HG03521 (cell line): Measurements from ENCODE around the gene SYTL2.

Source experiments
- ATAC-seq: cut with Tn5 transposase; IDR thresholded peaks from one replicate; pipeline ENCODE4 v1.9.1; 2021; ENCODE audit warnings: mild to moderate bottlenecking, moderate library complexity; ENCODE audit not compliant: unreplicated experiment

SYTL2 gene

DNA sequence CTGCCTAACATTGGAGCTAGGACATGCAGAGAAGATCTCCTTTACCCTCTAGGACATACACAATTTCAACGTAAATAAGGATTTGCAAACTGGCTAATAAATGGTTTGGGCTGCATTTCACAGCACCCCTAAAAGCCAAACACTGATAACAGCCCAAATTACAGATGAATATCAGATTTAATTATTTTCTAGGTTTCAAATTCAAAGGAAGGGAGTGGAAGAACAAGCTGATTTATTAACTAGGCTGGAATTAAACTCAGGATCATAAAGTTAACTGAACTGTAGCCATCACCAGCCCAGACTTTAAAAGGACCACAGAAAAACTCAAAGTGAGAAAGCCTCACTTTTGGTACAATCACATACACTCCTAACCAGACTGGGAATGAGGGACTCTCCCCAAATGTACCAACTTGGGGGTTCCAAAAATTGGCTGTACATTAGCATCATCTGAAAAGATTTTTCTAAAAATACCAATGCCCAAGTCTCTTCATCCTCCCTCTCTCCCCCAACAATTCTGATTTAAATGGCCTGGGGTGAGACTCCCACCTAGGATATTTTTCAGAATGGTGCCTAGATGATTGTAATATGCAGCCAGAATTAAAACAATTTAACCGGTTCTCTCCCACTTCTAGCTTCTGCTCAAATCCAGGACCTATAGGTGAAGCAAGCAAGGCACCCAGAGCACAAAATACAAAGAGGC is 43.5 kb downstream of the SYTL2 start:
- no peak for ATAC-seq

DNA sequence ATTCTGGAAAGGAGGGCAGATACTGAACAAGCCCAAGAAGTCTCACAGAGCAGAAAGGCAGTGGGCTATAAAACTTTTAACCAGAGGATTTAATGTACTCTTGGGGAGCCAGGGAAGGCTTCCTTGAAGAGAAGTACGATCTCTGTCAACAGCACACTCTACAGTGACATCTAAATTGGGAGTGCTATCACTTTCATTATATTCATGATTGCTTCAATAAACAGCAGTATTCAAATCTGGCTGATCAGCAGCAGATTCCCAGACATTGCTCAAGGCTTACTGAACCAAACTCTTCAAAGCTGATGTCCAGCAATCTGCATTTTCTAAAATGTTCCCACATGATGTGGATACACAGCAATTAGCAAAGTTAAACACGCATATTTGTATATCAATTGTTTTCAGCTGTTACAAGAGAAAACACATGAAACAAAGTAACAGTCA is 44.2 kb downstream of the SYTL2 start:
- no peak for ATAC-seq

DNA sequence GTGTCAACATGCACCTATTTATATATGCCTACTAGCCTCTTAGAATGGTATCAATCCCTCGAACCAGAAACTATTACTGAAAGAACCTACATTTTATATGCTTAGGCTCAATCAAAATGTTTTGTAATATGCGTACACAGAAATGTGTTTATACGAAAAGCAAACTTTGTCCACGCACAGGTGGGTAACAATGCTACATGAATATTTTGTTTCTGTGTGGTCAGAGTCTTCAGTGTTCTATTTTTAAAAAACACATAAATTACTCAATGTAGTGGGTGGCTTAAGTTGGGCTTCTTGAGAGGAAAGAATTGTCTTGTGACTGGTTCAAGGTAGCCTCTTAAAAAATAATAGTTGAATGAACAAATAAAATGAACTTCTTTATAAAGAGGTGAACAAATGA is 46.1 kb downstream of the SYTL2 start:
- no peak for ATAC-seq

DNA sequence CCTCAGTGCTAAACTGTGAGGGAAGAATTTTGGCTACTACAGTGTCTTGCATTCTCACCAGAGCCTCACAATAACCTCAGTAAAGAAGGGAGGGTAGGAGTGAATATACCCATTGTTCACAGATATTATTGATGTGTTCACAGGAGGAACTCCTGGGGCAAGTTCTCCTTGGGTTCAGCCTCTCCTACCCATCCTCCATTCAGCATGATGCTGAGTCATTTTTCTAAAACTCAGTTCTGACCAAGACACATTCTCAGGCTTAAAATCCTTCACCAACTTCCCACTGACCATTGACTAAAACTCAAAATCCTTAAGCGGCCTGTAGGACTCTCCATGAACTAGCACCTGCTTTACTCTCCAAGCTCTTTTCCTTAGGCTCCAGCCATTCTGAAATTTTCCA is 48.7 kb downstream of the SYTL2 start:
- ATAC-seq: no peak

DNA sequence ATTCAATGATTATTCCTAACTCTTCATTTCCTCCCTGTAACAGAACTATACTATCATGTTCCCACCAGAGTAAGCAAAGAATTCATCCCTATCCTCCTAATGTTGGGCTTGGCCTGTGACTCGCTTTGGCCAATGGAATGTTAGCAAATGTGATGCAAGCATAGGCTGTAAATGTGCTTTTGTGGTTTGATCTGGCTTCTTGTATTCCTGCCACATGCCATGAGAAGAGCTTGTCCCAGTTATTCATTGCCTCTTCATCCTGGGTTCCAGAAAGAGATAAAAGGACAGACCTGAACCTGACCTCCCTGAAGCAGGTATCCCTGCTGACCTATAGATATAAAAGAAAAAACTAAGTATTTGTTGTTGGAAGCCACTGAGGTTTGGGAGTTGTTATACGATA is 51.0 kb downstream of the SYTL2 start:
- ATAC-seq: no peak

DNA sequence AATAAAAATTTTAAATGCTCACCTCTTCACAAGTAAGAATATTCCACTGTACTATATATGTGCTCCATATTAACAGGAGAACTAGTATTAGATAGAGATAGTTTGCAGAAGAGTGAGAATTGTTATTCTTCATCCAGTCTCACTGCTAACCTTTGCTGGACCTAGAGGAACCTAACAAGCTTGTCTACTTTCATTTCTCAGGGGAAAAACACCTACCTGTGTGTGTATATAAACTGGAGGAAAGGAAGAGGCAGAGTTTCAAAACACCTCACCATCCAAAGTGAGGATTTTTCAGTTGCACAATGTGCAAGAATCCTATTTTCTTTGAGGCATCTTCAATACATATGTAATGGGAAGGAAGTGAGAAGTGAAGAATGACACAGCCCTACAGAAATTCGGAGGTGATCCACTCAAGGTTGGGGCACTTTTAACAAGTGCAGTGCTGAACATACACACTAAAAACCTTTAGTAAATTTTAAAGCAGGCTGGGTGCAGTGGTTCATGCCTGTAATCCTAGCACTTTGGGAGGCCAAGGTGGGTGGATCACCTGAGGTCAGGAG is 52.4 kb downstream of the SYTL2 start:
- ATAC-seq: no peak

DNA sequence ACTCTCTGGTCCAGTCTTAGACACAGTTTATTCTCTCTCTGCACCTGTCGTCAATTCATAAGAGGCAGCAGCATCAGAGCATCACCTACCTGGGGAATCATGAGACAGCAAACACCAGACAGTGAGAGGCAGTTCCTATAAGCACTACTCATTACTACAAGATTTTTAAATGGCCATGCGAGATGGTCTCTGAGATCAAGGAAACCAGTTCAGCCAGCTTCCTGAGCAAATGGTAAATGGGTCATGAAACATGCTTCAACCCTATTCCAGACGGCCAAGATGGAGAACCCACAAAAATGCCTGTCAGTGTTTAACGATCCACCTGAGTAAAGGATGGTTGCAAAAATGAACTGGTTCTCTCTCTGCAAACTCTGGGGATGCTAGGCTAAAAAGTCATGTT is 52.9 kb downstream of the SYTL2 start:
- ATAC-seq: no peak

DNA sequence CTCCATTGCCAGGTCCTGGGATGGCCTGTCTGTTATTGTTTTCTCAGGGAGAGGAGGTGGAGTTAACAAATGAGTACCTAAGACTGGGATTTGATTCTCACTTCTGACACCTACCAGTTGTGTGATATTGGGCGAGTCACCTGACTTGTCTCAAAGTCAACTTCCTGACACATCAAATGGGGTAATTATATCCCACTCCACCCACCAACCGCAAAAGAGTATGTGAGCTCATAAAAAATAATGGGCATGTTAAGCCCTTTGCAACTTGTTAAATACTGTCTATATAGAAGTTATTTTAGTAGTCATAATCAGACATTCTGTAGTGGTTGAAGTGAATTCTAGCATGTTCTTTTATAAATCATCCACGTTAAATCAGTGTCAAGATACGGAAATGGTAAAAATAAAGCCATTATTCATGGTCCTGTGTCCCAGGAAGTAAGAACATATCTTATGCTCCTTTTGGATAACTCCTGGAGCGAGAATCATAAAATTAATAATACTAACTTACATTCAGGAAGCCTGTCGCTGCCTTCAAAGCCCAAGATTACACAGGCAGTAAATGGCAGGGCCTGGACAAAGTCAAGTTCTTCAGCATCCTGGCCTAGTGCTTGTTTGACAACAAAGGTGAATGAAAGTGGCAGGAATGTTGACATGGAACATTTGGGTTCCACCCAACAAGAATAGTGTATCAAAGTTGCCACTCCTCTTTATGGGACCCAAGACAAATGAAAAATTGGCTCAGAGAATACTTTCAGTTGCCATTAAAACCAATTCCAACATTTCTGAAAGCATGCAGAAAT is 54.3 kb downstream of the SYTL2 start:
- ATAC-seq: no peak

DNA sequence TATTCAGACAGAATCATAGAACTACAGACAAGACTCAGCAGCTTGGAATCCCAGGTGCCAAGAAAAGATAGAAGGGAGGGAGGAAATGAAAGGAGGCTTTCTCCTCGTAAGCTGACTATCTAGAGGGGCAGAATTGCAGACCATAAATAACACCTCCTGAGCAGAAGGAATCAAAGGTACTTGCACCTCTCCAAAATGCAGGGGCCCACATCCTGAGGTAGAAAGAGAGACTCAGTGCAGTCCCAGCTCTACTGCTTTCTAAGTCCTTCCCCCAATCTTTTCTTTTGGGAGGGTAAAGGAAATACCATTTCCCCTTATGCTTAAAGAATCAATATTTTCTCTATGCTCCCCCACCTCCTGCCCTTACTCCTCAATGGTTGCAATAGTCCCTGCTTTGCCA is 55.2 kb downstream of the SYTL2 start:
- ATAC-seq: no peak

DNA sequence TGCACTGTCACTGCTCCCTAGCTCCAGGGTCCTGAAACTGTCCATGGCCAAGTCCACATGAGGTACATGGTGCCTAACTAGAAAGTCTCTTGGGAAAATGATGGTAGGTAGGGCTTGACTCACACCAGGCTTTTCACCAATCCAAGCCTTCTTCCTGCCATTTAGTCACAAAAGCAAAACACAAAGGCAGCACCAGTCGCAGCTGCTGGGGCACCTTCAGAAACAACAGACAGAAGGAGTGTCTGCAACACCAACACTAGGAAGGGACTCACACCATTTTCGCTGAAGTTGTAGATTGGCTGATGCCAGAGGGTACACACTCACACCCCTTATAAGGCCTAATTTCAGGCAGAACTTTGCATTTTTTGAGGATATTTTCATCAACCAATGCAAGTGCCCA is 55.7 kb downstream of the SYTL2 start:
- no peak for ATAC-seq

DNA sequence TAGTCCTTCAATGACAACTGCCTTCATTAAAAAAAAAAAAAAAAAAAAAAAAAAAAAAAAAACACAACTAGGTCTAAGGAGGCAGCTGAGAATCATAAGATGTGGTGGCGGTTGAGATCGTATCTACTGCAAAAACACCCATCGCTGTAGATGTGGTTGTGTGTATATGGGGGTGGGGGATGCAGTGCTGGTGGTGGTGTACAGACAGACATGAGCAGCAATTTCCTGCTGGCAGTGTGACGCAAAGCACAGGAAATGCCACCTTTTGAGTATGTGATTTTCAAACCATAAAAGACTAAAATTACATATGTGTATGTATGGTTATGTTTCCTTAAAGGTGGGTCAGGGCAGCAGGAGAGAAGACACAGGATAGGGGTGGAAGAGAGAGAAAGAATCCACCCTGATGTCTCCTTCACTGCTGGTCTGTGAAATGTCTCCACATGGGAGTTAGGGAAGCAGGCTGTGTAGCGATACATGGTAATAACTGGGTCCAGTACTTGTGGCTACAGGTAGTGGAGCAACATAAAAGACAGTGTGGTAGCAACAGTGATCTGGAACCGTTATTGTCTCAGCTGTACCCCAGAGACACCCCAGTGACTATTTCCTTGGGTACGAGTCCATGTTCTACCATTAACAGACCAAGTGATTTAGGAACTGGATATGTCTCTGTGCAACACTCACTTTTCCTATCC is 57.9 kb downstream of the SYTL2 start:
- ATAC-seq: no peak

DNA sequence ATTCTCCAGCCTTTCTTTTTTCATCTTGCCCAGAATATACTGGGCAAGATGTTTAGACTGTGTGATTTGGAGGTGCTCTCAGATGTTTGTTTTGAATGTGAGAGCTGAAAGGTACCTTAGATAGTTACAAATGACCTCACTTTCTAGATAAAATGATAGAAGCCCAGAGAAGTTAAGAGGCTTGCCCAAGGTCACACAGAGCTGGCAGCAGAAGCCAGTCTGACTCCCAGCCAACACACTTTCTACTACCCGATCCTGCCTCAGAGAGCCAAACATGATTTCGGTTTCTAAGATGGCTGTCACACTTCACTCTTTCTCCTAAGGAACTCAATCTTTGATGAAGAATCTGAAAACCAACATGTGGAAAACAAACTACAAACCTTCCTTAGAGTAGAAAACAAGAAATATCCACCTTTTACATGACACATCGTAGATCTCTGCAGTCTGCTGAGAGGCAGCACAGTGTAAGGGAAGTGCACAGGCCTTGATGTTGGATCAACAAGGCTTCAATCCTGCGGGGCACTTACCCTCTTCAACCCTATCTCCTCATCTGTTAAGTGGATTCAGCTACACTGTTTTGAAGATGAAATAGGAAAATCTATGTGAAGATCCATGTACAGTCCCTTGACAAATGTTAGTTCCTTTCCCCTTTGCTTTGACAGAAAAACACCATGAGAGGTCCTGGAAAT is 58.6 kb downstream of the SYTL2 start:
- ATAC-seq: no peak

DNA sequence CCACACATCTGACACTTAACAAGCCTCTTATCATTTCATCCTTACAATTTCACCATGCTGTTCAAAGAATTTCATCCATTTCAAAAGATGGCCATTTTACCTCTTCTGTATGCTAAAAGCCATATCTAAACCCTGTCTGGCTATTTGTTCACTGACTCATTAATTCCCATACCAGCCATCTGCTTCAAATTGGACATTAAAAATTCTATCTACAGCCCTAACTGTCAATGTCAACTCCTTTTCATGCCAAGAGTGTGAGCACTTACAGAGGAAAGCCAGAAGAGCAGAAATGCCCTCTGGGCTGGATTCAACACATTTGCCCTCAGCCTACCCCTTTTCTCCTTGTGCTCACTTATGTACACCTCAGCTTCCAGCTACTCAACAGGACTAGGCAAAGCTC is 59.2 kb downstream of the SYTL2 start:
- ATAC-seq: no peak

DNA sequence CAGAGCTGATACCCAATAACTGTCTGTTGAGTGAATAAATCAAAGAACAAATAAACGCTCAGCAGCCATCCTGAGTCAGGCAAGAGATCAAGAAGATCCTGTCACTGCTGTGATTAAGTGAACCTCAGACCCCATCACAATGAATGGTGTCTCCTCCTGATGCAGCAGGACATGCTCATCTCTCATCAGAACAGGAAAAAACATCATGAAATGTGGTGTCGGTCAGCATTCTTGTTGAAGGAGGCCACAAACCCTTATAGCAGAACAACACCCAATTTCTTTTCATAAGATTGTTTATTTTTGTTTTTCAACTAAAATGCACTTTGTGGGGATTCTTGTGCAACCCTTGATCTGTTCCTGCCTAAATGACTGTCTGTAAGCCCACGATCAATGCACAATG is 60.3 kb downstream of the SYTL2 start:
- no peak for ATAC-seq

DNA sequence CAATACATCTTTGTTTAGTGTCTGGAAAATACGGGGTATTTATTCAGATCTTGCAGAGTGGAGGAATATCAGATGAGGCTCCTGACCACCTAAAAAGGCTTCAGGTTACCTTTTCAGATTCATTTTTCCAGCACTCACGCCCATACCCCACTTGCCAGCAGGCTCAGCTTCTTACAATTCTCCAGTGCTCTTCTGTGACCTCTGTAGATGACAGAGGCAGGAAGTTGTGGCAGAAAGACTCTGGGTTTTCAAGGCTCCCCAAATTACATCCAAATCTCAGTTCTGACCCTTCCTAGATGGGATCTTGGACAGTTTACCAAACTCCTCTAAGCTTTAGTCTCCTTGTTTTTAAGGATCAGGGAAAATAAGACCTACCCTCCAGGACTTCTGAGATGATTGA is 61.1 kb downstream of the SYTL2 start:
- no peak for ATAC-seq

DNA sequence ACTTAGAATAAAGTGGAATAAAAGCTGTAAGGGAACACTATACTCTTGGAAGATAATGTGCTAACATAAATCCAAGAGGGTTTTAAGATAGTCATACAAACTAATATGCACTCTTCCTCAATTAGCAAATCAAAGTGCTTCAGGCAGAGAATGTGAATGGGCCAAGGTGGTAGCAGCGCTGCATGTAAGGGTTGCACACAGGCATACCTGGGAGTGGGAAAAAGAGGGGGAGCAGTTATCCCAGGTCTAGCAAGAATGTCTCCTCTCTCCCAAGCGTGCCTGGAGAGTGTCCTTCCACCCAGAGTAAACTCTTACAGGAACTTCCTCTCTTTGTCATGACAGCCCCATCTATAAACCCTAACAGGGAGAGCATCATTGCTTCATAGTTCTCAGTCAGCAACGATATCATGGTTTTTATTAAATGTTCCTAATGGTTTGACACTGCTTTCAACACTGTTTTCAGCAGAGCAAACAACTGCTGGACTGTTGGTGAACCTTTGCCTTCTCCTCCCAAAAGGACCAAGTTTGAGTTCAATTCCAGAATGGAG is 61.6 kb downstream of the SYTL2 start:
- ATAC-seq: no peak

DNA sequence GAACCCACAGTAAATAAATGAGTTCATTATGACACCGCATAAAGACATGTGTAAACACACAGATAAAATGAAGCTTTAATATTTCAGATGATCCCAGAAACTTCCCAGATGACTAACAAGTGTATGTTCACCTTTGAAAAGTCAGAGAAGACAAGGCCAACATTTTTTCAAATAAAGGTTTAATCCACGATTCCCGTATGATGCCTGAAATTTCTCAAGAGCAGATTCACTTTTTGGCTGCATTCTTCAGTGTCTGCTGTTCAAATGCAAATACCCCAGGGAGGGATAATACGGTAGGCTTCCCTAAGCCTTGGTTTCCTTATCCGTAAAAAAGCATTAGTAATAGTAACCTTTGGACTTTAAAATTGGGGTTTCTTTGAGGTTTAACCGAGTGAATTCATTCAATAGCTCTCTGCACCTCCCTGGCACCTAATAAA is 62.5 kb downstream of the SYTL2 start:
- ATAC-seq: no peak

DNA sequence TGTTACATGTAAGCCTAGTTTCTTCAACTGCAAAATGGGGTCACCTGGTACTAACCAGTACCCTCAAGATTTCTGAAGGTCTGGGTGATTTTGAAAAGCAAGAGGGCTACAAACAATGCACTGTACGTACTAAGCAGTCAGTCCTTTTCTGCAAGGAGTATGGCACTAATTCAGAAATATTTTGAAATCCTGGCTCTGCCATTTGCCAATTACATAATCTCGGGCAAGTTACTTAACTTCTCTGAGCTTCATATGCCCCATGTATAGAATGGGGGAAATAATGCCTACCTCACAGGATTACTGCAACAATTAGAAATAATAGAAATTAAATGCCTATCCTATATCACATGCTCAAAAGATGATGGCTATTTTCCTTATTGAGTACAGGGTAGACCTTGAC is 64.3 kb downstream of the SYTL2 start:
- no peak for ATAC-seq

DNA sequence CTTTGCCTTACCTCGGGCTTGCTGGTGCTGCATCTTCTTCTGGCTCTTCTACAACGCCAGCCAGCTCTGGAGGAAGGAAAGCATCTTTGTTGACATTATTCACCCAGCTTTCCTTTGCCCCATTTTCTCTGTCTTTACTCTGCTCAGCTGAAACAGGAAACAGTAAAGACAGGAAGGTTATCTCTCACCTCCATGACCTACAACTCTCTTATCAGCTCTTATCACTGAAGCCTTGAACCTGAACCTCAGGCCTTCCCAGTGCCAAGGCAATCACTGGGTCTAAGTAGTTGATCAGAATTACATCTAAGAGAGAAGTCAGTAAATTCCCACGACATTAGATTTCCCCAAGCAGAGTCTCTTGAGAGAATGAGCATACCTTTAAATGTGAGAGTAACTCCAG is 65.3 kb downstream of the SYTL2 start:
- ATAC-seq: no peak

DNA sequence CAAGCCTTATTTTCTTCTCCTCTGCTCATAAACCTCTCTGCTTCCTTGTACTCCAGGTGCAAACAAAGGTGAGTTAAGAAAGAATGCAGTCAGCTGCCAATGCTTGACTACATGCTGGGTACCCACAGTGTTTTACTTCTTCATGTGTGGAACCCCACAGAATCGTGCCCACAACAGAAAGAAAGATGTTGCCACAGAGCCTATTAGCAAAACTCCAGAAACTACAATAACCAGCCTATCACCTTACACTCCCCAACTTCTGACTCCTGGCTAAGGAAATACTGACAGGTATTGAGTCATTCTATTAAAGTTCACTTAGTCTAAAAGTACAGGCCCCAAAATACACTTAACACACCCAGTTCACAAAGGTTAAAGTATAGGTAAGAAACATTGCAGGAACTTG is 68.1 kb downstream of the SYTL2 start:
- ATAC-seq: no peak

DNA sequence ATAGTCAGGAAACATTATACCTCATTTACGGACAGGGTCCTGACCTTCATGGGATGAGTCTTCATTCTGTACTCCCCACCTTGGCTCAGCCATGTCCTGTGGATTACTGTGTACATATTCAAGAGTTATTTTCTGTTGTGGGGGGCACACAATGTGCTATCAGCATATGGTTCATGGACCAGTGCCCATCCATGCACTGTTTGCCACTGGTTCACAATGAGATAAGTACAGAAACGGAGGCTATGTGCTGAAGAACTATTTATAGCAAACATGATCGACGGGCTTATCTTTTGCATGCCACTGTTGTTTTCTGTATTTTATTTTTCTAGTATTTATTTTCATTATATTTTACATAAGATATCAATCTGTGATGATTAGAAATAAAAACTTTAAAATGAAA is 68.6 kb downstream of the SYTL2 start:
- no peak for ATAC-seq
